ENCODE results near the gene HERPUD1.
"Not testable (repeated sequence)": the region's sequence is repeated elsewhere in the genome, so short reads cannot be mapped to it uniquely, and the experiment has no call there.

Gene HERPUD1

GRCh38 chr16:56984639-56985038 is 52.7 kb downstream of the HERPUD1 start:
- DNase-seq (ENCODE audit: extremely low read depth, insufficient read length): no peak
- TF ChIP-seq CTCF (IDR thresholded peaks at IDR 0.05; ENCODE audit: insufficient read depth, low read length, poor library complexity, severe bottlenecking): no peak
- Histone ChIP-seq H3K27me3 (replicated peaks; ENCODE audit: control insufficient read depth, insufficient read depth, low read length) (no peaks in the 10 kb centered on the region), H3K36me3 (ENCODE audit: control insufficient read depth, insufficient read depth, low read length) (peaks cover 2% of the 10 kb centered on the region), H3K4me3 (replicated peaks; ENCODE audit: low read depth, low read length) (no peak overlapping the region)

GRCh38 chr16:56985288-56985961 is 53.5 kb downstream of the HERPUD1 start:
- H3K27me3 ChIP-seq (replicated peaks; ENCODE audit: control insufficient read depth, insufficient read depth, low read length): no peaks in the 10 kb centered on the region
- no peak for TF ChIP-seq CTCF (IDR thresholded peaks at IDR 0.05; ENCODE audit: insufficient read depth, low read length, poor library complexity, severe bottlenecking)
- H3K36me3 ChIP-seq (ENCODE audit: control insufficient read depth, insufficient read depth, low read length): peaks cover 2% of the 10 kb centered on the region
- no peak for DNase-seq (ENCODE audit: extremely low read depth, insufficient read length)
- no peak overlapping the region for H3K4me3 ChIP-seq (replicated peaks; ENCODE audit: low read depth, low read length)

- no peaks in the 10 kb centered on the region for H3K27me3 ChIP-seq (replicated peaks; ENCODE audit: control insufficient read depth, insufficient read depth, low read length)
- peaks cover 2% of the 10 kb centered on the region for H3K36me3 ChIP-seq (ENCODE audit: control insufficient read depth, insufficient read depth, low read length)
- no peak for TF ChIP-seq CTCF (IDR thresholded peaks at IDR 0.05; ENCODE audit: insufficient read depth, low read length, poor library complexity, severe bottlenecking)
- no peak overlapping the region for H3K4me3 ChIP-seq (replicated peaks; ENCODE audit: low read depth, low read length)
- DNase-seq (ENCODE audit: extremely low read depth, insufficient read length): no peak
Observed at GRCh38 chr16:56985962-56986360, 54.0 kb downstream of the HERPUD1 start.

GRCh38 chr16:56986361-56986760 is 54.4 kb downstream of the HERPUD1 start:
- no peak for DNase-seq (ENCODE audit: extremely low read depth, insufficient read length)
- H3K27me3 ChIP-seq (replicated peaks; ENCODE audit: control insufficient read depth, insufficient read depth, low read length): no peaks in the 10 kb centered on the region
- no peak overlapping the region for H3K4me3 ChIP-seq (replicated peaks; ENCODE audit: low read depth, low read length)
- no peak for TF ChIP-seq CTCF (IDR thresholded peaks at IDR 0.05; ENCODE audit: insufficient read depth, low read length, poor library complexity, severe bottlenecking)
- H3K36me3 ChIP-seq (ENCODE audit: control insufficient read depth, insufficient read depth, low read length): peaks cover 2% of the 10 kb centered on the region

GRCh38 chr16:56986908-56987307 is 55.0 kb downstream of the HERPUD1 start:
- DNase-seq (ENCODE audit: extremely low read depth, insufficient read length); H3K27me3 ChIP-seq (replicated peaks; ENCODE audit: control insufficient read depth, insufficient read depth, low read length); H3K4me3 ChIP-seq (replicated peaks; ENCODE audit: low read depth, low read length); H3K36me3 ChIP-seq (ENCODE audit: control insufficient read depth, insufficient read depth, low read length): not testable (repeated sequence)

GRCh38 chr16:56987692-56988091 is 55.8 kb downstream of the HERPUD1 start:
- H3K4me3 ChIP-seq (replicated peaks; ENCODE audit: low read depth, low read length): no peak overlapping the region
- no peaks in the 10 kb centered on the region for H3K27me3 ChIP-seq (replicated peaks; ENCODE audit: control insufficient read depth, insufficient read depth, low read length)

More at GRCh38 chr16:56987692-56988091, 55.8 kb downstream of the HERPUD1 start:
- H3K36me3 ChIP-seq (ENCODE audit: control insufficient read depth, insufficient read depth, low read length): peaks cover 4% of the 10 kb centered on the region
- DNase-seq (ENCODE audit: extremely low read depth, insufficient read length): no peak
- TF ChIP-seq CTCF (IDR thresholded peaks at IDR 0.05; ENCODE audit: insufficient read depth, low read length, poor library complexity, severe bottlenecking): no peak
